Activated CD8-positive, alpha-beta memory T cell treated with anti-CD3 and anti-CD28 coated beads for 4 hours (primary cell): Measurements from ENCODE around the gene PHC3.

Experiments
- DNase-seq, 2 donors: peaks; one replicate each; pipeline ENCODE4 v3.0.0-alpha.2; 2020; ENCODE audit warnings: low read depth in 2 of 2

PHC3 gene

DNA sequence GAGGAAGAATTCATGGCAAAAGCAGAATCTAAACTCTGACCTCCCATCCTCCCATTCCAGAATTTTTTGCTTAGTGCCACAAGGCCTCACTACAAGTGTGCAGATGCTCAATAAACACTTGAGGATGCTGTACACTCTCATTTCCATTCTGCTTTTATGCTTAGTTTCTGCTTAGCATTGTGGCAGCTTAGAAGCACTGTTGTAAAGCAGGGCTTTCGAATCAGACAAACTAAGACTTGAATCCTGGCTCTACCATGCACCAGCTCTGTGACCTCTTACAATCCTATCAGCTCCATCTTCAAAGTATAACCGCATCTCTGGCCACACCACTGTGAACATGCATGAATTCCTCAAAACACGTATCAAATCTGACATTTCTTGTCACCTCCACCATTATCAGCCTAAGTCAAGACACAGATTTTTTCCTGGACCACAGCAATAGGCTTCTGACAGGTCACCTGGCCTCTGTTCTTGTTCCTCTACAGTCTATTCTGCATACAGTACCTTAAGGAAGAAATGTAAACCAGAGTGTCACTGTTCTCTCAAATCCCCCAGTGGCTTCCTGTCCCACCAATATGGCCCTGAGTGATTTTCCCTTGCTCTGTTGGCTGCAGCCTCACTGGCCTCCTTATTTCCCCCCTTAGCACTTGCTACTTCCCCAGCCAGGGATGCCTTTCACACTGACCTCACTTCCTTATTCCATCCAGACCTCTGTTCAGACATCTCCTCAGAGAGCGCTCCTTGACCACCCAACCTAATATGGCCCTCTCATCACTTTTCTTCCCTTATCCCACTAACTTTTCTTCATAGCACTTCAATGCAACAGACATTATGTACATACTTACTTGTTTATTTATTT lies 8.1 kb upstream of the PHC3 start:
- DNase-seq: no peak

DNA sequence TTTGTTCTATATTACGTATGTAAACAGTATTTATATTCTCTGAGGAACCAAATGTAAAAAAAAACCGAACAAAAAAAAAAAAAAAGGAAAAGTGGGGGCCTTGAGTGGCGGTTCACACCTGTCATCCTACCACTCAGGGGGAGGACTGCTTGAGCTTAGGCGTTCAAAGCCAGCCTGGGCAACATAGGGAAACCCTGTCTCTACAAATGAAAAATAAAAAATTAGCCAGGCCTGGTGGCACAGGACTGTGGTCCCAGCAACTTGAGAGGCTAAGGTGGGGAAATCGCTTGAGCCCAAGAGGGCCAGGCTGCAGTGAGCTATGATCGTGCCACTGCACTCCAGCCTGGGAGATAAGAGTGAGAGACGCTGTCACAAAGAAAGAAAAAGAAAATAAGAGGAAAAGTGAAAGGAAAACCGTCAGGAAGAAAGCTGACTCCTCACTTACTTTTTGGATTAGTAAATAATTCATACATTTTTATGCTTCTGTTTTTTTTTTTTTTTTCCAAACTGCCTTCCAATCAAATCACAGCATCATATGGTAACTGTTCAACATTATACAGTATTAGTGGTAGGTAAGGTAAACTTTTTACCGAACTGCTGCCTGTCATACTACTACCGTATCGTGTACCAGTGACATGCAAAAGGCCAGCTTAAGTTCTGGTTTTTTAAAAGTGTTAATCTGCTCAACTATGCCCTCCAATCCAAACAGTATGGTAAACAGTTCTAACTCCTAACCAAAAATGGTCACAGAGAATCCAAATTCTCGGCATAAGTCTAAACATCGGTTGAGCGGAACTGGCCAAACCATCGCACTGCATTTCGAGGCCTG lies 1.2 kb downstream of the PHC3 start:
- DNase-seq: no peak

DNA sequence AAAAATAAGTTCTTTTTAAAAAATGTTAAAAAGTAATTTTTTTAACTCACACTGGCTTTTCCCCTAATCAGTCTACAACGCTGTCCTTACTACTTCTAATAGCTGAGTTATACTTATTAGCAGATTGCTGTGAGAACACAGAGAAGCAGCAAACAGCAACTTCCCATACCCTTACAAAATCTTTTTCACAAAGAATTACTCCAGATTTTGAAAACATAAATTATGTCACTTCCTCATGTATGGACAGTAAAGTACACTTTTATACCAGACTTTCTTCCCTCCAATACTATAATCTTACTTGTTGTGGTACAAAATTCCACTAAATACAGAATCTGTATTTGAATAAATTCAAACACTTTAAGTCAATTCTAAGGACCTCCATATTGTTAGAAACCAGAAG lies 2.1 kb downstream of the PHC3 start:
- no peak for DNase-seq

DNA sequence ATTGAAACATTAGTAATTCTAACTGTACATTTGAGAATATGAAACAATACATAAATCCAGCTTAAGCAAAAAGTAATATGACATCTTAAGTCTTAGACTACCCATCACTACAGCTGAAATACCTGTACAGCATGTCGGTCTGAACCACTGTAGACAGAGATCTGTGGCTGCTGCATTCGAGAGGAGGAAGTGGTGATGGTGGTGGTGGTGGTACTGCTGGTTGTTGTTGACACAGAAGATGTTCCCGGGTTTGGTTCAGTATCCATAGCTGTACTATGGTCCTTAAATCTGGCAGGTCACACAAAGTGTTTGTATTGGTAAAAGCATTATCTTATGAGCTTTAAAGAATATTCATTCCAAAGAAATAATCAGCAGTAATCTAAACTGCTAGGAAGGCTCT lies 2.9 kb downstream of the PHC3 start:
- DNase-seq: peak in 1 of 2 donors; percentile 22

DNA sequence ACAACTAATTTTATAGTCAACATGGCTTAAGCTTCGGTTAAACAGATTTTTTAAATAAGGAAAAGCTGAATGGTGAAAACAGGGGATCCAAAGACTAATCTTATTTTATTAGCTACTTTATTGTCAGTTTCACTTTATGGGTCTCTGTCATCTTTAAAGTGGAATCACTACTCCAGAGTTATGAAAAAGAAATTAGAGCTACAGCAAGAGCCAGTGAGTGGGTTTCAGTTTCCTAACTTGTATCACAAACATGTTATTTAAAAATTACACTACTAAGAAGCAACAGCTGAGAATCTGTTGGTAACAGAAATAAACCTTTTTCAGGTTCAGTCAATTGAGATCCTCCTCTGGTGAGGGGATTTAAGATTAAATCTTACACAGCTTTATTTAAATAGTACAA lies 10.0 kb downstream of the PHC3 start:
- DNase-seq: no peak

DNA sequence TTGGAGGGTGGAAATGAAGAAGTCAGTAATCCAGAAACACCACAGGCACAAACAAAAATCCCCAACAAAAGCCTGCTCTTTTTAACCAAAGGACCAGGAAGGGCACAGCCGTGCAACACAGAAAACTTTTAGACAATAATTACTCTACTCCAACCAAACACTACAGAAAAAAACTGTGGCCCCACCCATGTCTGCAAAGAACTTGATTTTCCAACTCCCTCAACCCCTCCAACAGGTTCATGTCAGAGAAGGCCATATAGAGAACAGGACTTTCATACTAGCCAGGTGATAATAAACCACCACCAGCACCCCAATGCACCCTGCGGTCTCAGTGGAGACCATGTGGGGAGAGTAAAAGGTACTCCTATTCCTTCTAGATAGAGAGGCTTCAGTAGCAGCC lies 16.8 kb downstream of the PHC3 start:
- DNase-seq: no peak

DNA sequence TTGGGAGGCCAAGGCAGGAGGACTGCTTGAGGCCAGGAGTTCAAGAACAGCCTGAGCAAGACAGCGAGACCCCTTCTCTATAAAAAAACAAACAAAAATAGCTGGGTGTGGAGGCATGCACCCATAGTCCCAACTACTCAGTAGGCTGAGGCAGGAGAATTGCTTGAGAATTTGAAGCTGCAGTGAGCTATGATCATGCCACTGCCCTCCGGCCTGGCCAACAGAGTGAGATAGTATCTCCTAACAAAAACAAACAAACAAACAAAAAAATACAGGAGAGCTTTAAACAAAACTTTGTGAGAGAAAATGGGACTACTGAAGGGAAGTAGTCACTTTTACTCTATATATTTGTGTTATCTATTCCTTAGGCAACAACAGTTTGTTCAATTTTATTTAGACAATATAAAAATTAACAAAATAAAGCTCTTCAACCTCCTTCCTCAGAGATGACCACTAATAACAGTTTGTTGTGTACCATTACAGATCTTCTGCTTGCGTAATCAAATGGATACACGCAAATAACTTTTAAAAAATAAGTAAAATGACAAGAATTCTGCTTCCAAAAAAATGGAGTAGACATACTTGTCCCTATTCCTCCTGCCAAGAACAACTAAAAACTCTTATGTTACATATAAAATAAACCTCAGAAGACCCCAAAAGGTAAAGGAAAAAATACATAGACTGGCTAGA lies 17.4 kb downstream of the PHC3 start:
- DNase-seq: no peak

DNA sequence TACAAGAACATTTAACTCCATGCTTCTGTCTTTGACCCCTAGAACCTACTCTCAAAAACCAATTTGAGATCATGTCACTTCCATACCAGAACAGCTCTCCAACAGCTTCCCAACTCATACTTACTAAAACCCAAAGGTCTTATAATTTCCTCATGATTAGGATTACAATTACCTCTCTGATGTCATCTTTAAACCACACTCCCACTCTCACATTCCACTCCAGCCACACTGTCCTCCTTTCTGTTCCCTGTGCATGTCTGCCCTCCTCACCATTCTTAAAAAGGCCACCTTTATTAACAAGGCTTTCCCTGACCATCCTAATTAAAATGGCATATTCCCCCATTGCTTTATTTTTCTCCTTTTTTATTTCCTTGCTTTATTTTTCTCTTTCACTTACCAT lies 18.9 kb downstream of the PHC3 start:
- DNase-seq: no peak

DNA sequence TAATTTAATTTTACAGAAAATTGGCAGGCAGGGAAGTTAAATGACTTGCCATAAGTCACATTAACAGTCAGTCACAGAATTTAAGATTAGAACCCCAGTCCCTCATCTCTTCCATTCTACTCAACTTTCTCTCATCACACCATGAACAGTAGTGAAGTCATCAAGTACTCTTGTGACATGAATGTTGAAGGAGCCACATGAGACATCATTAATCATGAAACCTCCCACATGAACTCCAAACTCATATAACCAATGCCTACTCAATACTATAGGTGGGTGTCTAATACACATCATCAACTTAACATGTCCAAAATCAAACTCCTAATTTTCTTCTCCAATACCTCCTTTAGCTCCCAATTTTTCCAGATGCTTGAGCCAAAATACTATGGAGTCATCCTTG lies 19.5 kb downstream of the PHC3 start:
- no peak for DNase-seq

DNA sequence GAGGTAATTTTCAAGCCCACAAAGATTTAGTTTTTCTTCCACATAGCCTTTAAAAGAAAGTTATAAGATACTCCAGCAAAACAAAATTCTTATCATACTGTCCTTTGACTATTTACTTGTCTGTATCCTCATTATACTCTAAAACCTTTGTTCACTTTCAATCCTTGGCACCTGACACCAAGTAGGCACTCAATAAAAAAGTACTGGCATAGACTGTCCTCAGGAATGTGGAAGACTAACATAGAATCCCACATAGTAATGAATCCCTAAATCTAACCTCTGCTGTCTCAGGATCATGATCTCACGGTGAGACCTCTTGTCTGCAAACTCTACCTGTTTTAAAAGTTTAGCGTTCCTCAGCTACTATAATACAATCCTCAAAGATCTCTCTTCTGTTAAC lies 21.6 kb downstream of the PHC3 start:
- no peak for DNase-seq

DNA sequence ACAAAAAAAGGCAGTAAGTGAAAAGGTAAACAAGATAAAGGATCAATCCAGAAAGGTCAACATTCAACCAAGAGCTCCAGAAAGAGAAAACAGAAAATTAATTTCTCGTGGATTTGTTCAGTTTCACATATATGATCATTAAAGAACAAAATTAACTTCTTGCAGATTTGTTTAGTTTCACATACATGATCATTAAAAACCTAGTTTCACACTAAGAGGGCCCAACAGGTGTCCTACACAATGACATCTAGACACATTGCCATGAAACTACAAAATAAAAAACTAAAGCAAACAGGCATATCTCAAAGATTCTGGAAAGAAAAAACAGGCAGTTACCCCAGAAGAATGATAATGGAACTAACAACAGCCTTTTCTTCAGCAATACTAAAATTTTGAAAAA lies 22.1 kb downstream of the PHC3 start:
- no peak for DNase-seq

DNA sequence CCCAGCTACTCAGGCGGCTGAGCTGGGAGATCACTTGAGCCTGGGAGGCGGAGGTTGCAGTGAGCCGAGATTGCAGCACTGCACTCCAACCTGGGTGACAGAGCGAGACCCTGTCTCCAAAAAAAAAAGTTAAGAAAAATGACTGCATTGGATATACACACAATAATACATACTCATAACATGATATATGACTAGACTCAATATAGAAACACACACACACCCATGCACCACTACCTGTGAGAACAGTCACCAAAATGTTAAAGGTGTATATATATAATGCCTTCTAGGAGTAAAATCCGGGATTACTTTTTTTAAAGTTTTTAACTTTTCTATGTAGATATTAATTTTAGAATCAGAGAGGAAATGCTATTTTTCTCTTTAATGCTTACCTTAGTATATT lies 25.9 kb downstream of the PHC3 start:
- DNase-seq: no peak

DNA sequence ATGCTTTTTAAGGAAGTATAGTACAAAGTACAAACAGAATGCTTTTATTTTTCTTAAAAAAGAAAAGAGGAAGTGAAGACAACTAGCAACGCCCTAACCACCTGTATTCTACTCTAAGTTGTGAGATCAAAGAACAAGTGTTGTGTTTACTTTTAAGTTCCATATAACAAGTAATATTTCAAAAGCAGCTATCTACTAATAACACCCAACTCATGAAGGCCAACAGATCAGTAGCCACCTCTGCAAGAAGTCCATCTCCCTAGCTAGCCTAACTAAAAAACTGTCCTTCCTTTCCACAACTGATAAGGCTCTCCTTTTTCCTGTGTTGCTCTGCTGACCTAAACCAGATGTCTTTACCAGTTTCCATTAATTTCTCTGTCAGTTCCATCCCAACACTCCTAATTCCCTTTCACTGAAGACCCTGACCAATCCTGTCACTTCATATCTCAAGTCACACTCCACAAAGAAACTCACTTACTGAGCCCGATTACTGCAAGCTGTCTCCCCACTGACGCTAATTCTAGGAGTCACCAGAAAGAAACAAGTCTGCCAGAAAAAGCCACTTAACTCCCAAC lies 26.9 kb downstream of the PHC3 start:
- no peak for DNase-seq

DNA sequence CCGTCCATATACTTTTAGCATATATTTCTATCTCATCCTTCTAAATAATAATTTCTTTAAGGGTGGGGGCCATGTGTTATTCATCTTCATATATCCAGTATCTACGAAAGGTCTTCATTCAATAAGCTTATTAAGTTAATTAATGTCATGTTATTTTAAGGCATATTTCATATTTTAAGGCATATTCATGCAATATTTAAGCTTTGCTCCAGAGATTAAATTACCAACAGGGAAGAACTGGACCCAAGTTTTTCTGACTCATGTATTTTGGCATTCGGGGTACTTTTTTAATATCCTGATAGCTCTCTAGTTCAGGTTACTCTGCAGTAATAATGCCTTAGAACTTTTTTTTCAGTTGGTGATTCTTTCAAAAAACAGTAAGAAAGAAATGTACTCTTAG lies 27.4 kb downstream of the PHC3 start:
- no peak for DNase-seq

DNA sequence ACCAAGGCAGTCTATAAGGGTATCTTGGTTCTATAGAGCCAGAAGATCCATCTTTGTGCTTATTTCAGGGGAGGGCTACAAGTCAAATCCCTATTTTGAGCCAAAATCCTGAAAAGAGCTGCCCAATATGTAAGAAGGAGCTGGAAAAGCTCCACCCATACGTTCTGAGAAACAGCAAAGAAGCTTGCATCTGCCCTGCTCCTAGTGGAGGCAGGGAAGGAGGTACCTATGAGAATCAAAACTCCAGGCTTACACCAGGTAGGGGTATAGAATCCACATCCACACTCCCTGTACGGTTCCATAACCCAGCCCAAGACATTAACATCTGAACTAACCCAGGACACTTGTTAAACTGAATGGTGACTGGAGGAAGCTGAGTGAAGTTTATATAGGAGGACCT lies 30.0 kb downstream of the PHC3 start:
- DNase-seq: no peak

DNA sequence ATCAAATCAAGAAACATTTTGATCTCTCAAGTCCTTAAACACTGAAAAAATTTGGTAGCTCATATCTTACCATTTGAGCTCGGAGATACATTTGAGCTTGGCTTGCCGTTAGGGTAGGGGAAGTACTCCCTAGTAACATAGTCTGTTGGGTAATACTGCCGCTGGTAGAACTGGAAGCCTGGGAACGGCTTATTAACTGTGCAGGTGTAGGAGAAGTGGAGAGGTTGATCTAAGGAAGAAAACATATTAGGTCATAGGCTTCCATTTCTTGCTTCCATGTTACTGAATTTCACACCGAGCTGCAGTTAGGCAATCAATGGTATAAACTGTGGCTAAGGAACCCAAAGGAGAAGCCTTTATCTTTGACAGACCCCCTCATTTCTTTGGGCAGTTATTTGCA lies 32.5 kb downstream of the PHC3 start:
- DNase-seq: no peak

DNA sequence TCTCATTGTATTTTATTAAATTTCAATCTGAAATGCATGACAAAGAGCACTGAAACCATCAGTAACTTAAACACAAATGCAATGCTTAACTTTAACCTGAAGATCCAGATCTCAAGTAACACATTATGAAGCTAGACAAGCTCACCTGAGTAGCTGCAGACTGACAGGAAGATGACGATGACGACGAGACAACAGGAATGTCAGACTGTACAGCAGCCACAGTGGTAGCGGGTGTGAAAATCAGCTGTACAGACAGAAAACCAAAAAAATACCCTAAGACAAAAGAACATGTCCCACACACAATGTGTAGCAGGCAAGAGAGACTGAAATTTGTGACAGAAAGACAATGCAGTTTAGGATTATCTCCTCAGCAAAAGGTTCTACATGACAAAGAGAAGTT lies 36.3 kb downstream of the PHC3 start:
- DNase-seq: no peak

DNA sequence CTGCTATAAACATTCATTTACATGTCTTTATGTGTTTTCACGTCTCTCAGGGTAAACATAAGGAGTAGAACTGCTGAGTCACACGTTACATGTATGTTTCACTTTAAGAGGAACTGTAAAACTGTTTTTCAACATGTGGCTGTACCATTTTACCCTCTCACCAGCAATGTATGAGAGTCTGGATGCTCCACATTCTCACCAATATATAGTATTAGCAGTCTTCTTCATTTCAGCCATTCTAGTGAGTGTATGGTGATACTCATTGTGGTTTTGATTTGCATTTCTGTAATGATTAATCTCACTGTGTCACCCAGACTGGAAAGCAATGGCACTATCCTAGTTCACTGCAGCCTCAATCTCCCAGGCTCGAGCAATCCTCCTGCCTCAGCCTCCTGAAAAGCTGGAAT lies 37.1 kb downstream of the PHC3 start:
- no peak for DNase-seq

DNA sequence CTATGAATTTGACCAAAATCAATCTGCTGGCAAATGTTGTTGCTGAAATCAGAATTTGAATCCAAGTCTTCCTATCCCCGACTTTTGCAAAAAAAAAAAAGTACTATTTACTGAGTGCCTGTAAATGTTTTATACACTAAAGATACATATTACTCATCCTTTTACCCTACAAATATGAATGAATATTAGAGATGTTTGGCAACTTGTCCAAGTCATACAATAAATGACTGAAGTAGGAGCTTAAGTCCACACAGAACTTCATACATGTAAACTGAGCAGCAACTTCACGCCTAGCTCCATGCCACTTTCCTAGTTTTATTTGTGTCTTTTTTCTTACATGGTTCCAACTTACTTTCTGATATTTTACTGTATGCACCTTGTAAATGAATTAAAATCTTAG lies 39.2 kb downstream of the PHC3 start:
- no peak for DNase-seq

DNA sequence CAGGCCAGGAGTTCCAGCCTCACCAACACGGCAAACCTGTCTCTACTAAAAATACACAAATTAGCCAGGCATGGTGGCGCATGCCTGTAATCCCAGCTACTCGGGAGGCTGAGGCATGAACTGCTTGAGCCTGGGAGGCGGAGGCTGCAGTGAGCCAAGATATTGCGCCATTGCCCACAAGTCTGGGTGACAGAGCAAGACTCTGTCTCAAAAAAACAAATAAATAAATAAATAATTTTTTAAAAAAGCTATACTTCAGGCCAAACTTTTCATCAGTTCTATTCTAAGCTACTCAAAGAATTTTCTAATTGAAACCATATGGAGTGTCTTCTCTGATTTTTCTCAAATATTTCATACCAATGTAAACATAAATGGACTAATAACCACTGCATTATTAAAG lies 43.5 kb downstream of the PHC3 start:
- no peak for DNase-seq

DNA sequence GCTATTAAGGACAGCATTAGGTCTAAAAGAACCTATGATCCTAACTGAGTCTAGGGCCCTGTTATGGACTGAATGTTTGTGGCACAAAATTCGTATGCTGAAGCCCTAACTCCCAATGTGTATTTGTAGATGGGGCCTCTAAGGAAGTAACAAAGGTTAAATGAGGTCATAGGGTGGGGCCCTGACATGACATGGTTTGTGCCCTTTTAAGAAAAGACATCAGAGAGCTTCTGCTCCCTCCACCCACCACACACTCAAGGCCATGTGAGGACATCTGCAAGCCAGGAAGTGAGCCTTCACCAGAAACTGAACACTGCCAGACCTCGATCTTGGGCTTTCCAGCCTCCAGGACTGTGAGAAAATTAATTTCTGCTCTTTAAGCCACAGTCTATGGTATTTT lies 49.2 kb downstream of the PHC3 start:
- no peak for DNase-seq

DNA sequence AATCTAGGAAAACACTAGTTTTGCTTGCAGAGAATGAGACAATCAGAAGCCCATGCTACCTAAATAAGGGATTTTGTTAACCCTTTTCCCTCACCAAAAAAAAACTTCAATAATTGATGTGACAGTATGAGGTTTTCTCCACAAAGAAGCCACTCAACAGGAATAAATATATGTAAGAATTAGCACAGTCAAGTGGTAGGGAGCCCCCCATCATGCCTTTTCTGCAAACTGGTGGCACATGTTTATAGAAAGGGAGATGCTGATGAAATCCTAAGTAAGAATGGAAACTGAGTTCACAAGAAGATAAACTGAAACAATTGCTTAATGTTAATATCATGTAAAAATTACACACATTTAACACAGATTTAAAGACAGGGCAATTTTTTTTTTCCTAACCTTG lies 51.0 kb downstream of the PHC3 start:
- DNase-seq: no peak
